Measurements from ENCODE around the gene KRT6A.
A peak's percentile ranks its signal among the peaks of the same experiment; 100 is the strongest.

Gene KRT6A

DNA sequence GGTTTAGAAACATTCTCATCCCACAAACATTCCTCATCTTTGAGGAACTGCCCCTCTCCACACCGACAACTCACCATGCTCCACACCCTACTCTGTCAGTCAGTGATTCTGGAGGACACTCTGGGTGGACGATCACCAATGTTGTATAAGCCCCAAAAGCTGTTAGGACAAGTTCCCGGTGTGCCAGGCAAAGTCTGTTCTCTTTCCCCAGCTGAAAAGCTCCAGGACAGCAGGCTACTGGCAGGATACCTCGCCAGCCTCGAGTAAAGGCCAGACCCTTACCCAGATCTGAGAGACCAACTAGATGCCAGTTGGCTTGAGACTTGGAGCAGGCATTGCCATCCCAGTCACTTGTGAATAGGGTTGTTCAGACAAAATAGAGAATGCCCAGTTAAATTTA, 15.2 kb upstream of the KRT6A start:
- no peak overlapping the region for H3K4me3 ChIP-seq (ENCODE audit: low read length)
- H3K4me1 ChIP-seq (ENCODE audit: low read length), result no peaks in the 10 kb centered on the region
- no peak for DNase-seq
- no peak overlapping the region for H3K27ac ChIP-seq (ENCODE audit: low read length)
- no peaks in the 10 kb centered on the region for H3K36me3 ChIP-seq (replicated peaks; ENCODE audit: insufficient read depth, low read length)
- no peaks in the 10 kb centered on the region for H3K9me3 ChIP-seq (replicated peaks; ENCODE audit: insufficient read depth, low read length)
- H2AFZ ChIP-seq (ENCODE audit: low read length), result no peak overlapping the region
- H3K27me3 ChIP-seq (replicated peaks; ENCODE audit: insufficient read depth, low read length), result peaks cover 17% of the 10 kb centered on the region; the same call in 1 of the 2 replicates
- H3K9me2 ChIP-seq (replicated peaks; ENCODE audit: insufficient read depth, low read length), result no peaks in the 10 kb centered on the region
- TF ChIP-seq EZH2phosphoT487 (IDR thresholded peaks at IDR 0.05; ENCODE audit: low read length) (no peak), EZH2 (optimal IDR thresholded peaks at IDR 0.05; ENCODE audit: low read depth, low read length) (no peak)
- TF ChIP-seq, protein P1, sequence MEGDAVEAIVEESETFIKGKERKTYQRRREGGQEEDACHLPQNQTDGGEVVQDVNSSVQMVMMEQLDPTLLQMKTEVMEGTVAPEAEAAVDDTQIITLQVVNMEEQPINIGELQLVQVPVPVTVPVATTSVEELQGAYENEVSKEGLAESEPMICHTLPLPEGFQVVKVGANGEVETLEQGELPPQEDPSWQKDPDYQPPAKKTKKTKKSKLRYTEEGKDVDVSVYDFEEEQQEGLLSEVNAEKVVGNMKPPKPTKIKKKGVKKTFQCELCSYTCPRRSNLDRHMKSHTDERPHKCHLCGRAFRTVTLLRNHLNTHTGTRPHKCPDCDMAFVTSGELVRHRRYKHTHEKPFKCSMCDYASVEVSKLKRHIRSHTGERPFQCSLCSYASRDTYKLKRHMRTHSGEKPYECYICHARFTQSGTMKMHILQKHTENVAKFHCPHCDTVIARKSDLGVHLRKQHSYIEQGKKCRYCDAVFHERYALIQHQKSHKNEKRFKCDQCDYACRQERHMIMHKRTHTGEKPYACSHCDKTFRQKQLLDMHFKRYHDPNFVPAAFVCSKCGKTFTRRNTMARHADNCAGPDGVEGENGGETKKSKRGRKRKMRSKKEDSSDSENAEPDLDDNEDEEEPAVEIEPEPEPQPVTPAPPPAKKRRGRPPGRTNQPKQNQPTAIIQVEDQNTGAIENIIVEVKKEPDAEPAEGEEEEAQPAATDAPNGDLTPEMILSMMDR (IDR thresholded peaks at IDR 0.05; ENCODE audit: low read length), result no peak
- no peaks in the 10 kb centered on the region for H3F3A ChIP-seq (ENCODE audit: insufficient read depth, low read length)
- H3K79me2 ChIP-seq (ENCODE audit: low read length), result no peaks in the 10 kb centered on the region
- H3K9ac ChIP-seq (ENCODE audit: low read length), result no peak overlapping the region
- no peaks in the 10 kb centered on the region for H4K20me1 ChIP-seq (ENCODE audit: insufficient read depth, low read length)
- no peak overlapping the region for H3K4me2 ChIP-seq (ENCODE audit: low read depth, low read length)

DNA sequence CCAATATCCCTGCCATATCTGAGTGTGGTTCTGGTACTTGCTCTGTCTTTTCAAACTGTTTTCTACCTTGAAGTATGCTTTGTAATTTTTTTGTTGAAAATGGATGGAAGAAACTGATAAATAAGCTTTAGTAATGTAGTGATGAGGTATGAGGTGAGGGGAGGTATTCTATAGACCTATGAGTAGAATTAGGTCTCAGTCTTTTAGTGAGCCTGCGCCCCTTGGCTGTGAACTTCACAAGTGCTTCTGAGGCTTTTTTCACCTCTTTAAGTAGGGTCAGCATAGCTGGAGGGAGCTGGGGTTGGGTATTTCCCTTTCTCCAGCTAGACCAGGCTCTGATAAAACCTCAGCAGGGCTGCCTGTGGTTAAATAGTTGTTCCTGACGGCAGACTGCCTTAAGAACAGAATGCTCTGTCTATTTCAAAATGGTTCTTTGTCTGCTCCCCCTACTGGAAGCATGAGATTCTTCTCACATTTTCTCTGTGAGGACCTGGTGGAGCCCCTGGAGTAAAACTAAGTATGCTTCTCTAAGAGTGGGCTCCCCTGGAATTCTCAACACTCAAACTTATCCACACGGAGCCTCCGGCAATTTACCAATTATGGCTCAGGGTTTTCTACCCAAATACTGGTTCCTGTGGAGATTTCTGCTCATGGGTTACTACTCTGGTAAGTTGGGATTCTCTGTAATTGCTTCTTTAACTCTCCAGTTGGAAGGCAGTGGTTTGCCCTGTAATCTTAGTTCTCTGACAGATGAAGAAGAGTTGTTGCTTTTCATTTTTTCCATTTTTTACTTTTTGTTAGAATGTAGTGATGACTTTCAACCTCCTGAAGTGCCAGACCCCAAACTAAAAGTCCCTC, 14.0 kb upstream of the KRT6A start:
- TF ChIP-seq, protein P1 (IDR thresholded peaks at IDR 0.05; ENCODE audit: low read length), result peak; percentile 45
- TF ChIP-seq EZH2 (optimal IDR thresholded peaks at IDR 0.05; ENCODE audit: low read depth, low read length), result no peak
- no peaks in the 10 kb centered on the region for H3K9me2 ChIP-seq (replicated peaks; ENCODE audit: insufficient read depth, low read length)
- no peak overlapping the region for H3K4me3 ChIP-seq (ENCODE audit: low read length)
- no peaks in the 10 kb centered on the region for H3K79me2 ChIP-seq (ENCODE audit: low read length)
- no peak overlapping the region for H3K9ac ChIP-seq (ENCODE audit: low read length)
- H3K36me3 ChIP-seq (replicated peaks; ENCODE audit: insufficient read depth, low read length), result no peaks in the 10 kb centered on the region
- DNase-seq, result peak; percentile 54
- peaks cover 13% of the 10 kb centered on the region; the same call in 1 of the 2 replicates for H3K27me3 ChIP-seq (replicated peaks; ENCODE audit: insufficient read depth, low read length)
- no peaks in the 10 kb centered on the region for H3F3A ChIP-seq (ENCODE audit: insufficient read depth, low read length)
- no peaks in the 10 kb centered on the region for H3K4me1 ChIP-seq (ENCODE audit: low read length)
- no peak overlapping the region for H3K27ac ChIP-seq (ENCODE audit: low read length)
- no peaks in the 10 kb centered on the region for H4K20me1 ChIP-seq (ENCODE audit: insufficient read depth, low read length)
- H2AFZ ChIP-seq (ENCODE audit: low read length), result no peak overlapping the region
- no peak overlapping the region for H3K4me2 ChIP-seq (ENCODE audit: low read depth, low read length)
- H3K9me3 ChIP-seq (replicated peaks; ENCODE audit: insufficient read depth, low read length), result no peaks in the 10 kb centered on the region

DNA sequence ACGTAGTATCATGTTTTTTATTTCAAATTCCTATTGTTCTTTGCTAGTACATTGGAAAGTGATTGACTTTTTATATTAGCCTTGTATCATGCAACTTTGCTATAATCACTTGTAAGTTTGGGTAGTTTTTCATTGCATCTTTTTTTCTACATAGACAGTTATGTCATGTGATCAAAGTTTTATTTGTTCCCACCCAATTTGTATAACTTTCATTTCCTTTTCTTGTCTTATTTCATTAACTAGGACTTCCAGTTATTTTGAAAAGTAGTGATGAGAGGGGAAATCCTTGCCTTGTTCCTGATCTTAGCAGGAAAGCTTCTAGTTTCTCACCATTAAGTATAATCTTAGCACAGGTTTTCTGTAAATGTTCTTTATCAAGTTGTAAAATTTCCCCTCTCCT, 9.8 kb upstream of the KRT6A start:
- Histone ChIP-seq H3K4me2 (ENCODE audit: low read depth, low read length) (no peak overlapping the region), H3K4me1 (ENCODE audit: low read length) (no peaks in the 10 kb centered on the region), H3K36me3 (replicated peaks; ENCODE audit: insufficient read depth, low read length) (no peaks in the 10 kb centered on the region), H3K4me3 (ENCODE audit: low read length) (no peak overlapping the region), H3K9me3 (replicated peaks; ENCODE audit: insufficient read depth, low read length) (no peaks in the 10 kb centered on the region), H3K9me2 (replicated peaks; ENCODE audit: insufficient read depth, low read length) (no peaks in the 10 kb centered on the region), H2AFZ (ENCODE audit: low read length) (no peak overlapping the region), H3F3A (ENCODE audit: insufficient read depth, low read length) (no peaks in the 10 kb centered on the region), H3K27me3 (replicated peaks; ENCODE audit: insufficient read depth, low read length) (peaks cover 13% of the 10 kb centered on the region; the same call in 1 of the 2 replicates), H4K20me1 (ENCODE audit: insufficient read depth, low read length) (no peaks in the 10 kb centered on the region), H3K9ac (ENCODE audit: low read length) (no peak overlapping the region), H3K79me2 (ENCODE audit: low read length) (no peaks in the 10 kb centered on the region), H3K27ac (ENCODE audit: low read length) (no peak overlapping the region)
- no peak for DNase-seq
- TF ChIP-seq EZH2 (optimal IDR thresholded peaks at IDR 0.05; ENCODE audit: low read depth, low read length), result no peak
- no peak for TF ChIP-seq EZH2phosphoT487 (IDR thresholded peaks at IDR 0.05; ENCODE audit: low read length)
- TF ChIP-seq, protein P1 (IDR thresholded peaks at IDR 0.05; ENCODE audit: low read length), result no peak

Measured in MM.1S (cell line).